NCI-H187 treated with DMSO at 0.1 percent for 48 hours (cell line): Measurements from ENCODE around the gene NFATC1.

Source experiments
- DNase-seq: peaks from one replicate; lab custom pipeline; 2025; lab: John Stamatoyannopoulos, UW

Gene NFATC1

DNA sequence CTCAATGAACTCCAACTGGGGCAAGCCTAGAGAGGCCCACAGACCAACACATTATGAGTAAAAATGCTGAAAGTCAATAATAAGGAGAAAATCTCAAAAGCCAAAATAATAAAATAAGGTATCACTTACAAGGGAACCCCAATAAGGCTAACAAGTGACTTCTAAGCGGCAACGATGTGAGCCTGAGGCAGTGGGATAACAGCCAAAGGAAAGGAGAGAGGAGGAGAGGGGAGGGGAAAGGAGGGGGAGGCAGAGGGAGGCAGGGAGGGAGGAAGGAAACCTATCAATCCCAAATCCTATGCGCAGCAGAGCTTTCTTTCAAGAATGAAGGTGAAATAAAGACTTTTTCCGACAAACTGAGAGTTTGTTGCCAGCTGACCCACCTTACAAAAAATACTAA is 6.0 kb upstream of the NFATC1 start:
- no peak for DNase-seq

DNA sequence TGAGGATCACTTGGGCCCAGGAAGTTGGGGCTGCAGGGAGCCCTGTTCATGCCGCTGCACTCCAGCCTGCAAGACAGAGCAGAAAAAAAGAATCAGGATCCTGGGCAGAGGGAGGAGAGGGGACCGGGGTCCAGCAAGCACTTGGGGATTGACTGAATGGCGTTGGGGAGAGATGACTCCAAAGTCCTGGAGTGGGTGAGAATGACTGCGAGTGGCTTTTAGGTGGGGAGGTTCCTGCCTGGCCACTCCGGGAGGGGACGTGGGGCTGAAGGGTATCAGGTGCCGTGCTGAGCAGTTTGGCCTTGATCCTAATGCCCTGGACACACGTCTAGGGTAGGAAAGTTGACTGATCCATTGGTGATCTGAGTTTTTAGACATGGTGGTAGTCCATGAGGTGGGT is 3.5 kb upstream of the NFATC1 start:
- DNase-seq = no peak

DNA sequence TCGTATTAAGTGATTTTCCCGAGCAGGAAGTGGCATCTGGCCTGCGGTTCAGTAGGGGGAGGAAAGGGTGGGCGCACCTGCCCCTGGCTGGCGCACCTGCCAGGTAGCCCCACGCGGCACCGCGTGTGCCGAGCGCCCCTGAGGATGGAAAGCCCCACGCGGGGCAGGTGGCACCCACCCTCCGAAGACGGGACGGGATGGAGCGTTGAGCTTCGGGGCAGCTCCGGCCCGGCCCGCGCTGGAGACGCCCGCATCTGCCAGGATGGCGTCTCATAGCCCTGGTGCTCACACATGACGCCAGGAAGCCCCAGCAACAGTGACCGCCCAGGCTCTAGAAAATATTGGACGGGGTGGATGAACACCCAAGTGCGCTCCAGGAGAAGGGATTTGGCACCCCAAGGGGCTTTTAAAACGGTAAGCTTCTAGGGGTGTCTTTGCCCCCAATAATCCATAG is 2.5 kb upstream of the NFATC1 start:
- no peak for DNase-seq

DNA sequence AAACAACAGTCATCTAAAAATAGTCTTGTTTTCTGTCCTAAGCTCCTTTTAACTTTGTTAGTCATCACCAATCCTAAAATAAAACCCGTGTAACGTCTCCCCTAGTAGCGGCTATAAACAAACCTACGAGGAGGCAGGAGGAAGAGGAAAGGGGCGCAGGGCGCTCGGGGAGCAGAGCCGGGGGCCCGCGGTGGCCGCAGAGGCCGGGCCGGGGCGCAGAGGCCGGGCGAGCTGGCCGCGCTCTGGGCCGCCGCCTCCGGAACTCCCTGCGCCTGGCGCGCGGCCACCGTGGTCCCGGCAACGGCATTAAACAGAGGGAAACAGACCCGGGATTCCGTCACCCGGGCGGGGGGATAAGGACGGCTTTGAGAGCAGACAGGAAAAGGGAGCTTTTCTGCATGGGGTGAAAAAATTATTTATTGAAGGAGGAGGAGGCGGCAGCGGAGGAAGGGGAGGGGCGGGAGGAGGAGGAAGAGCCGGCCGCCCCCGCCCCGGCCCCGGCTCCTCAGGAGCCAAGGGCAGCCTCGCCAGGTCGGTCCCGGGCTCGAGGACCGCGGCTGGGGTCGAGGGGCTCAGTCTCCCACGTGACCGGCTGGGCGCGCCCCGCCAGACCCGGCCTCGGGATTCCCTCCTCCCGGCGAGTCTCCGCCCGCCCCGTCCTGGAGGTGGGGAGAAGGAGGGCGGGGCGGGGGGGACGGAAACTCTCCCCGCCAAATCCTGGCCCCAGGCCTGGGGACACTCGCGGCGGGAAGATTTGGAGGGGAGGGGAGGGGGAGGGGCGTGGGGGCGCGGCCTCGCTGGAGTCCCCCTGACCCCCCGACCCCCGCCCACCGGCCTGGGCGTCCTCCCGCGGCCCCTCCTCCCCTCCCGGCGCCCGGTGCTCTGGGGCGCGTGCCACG is 1.8 kb upstream of the NFATC1 start:
- DNase-seq = no peak

DNA sequence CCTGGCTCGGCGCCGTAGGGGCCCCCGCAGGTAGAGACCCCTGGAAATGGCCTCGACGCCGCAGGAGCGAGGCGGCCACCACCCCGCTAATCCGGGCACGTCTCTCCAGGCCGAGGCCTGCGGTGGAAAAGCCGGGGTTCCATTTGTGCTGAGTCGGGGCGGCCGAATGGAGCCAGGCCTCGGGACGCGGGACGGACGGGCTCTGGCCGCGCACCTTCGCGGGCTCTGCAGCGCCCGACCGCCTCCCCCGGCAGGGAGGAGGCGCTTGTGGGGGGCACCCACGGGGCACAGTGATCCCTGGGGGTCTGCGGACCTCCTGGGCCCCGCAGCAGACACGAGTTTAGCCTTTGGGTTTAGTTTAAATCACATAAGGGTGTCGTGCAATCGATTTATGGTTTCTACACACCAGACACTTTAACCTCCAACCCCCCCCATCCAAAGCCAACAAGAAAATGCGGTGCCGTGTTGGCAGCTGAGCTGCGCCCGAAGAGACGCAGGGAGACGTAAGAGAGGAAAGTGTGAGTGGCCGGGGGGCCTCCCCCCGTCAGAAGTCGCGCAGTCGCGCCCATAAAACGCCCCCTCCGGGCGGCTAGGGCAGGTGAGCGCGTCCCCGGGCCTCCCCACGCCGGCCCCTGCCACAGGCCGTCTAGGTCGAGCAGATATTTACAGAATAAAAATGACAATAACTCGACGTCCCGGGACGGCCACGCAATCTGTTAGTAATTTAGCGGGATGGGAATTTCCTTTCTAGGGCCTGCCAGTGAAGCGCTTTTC is 1.0 kb upstream of the NFATC1 start:
- no peak for DNase-seq

DNA sequence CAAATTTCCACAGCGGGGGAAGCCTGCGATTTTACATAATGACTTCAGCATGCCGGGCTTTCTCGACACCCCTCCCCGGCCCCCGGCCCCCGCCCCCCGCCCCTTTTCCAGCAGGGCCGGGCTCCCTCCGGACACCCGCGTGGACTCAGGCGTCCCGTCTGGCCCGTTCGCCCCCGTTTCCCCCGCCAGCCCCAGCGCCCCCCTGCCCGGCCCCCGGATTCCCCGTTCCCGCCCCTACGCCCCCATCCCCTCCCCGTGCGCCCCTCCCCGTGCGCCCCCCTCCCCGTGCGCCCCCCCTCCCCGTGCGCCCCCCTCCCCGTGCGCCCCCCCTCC is 456 bp upstream of the NFATC1 start:
- DNase-seq = no peak

DNA sequence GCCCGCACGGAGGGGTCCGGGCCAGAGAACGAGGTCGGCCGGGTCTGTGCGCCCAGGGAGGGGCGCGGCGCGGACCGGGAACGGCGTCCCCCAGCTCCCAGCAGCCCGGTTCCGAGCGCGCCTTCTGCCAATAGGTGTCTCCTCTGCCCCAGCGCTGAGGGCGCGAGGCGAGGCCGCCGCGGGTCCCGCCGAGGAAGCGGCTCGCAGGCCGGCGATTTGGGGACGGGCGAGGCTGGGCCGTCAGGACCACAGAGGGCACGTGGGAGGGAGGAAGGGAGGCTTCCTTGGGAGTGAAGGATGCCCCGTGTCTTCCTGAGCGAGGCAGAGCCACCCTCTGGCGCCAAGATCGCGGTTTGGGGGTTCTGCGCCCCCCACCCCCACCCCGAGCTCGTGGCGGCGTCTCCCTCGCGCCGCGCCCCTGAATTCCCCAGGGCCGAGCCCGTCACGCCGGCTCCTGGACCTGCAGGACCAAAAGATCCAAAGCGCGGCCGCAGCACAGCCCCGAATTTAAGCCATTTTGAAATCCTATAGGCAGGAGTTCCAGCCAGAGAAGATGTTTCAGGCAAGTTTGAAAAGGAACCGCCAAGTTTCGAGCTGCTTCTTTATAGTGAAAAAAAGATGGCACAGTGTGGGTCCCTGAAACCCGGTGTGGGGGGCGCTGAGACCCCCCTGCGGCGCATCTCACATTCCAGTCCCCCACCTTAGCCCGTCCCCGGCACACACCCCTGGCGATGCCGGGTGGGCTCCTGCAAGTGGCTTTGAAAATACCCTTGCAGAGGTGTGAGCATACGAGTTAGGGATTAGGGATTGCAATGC is 909 bp downstream of the NFATC1 start:
- no peak for DNase-seq

DNA sequence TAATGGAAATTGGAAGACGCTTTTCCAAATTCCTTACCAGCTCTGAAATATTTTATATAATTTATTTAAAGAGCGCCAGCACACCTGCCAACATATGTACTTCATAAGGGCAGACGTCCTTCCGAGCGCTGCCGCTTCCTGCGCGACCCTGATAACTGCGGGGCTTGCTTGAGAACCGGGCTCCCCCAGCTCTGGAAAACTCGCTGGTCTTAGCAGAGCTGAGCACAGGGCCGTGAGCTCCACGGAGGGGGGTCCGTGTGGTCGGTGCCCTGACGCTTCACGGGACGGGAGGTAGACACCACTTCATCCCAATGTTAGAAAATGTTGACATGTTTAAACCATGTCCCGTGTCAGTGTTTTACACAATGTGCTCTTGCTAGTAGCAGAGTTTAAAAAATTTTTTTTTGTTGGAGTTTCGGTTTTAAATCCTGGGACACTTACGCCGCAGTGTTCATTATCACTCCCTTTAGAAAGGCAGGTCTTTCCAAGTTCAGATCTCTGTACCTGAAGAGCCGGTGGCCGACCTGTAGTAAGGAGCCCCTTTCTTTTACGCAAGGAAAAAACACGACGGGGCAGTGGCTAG is 1.6 kb downstream of the NFATC1 start:
- DNase-seq = no peak

DNA sequence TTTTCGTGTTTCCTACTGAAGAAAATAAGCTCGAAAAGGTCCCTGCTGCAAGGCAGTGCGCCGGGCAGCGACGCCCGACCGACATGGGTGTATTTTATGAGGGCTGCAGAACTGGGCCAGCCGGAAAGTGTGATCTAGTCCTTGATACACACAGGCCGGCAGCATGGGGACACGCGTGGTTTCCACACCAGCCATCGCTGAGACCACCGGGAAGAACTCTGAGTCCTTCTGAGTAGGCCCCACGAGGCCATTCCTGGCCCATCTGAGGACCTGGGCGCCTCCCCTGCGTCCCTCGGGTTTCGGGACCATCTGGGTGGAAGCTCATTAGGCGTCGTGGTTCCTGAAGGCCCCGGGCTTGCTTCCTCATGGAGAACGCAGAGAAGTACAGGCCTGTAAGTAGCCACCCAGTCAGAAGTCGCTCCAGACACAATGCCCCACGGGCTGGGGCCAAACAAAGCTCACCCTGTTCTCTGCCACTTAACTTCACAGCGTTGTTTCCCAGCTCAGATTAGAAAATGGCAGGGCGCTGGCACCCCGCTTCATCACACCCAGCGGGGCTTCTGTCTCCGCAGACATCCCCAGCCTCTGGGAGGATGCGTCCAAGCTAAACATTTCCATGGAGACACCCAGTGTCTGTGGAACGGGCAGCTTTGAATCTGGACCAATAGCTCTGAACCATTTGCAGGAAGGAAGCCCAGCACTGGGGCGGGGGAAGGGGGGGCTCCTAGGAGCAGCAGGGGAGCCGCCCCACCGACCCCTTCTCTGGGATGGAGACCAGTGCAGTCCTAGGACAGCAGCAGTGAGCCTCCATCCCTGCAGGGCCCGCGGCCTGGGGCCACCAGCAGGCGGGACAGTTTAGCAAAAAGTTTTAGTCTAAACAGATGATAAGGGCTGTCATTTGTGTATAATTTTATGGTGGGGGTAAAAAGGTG is 2.4 kb downstream of the NFATC1 start:
- no peak for DNase-seq

DNA sequence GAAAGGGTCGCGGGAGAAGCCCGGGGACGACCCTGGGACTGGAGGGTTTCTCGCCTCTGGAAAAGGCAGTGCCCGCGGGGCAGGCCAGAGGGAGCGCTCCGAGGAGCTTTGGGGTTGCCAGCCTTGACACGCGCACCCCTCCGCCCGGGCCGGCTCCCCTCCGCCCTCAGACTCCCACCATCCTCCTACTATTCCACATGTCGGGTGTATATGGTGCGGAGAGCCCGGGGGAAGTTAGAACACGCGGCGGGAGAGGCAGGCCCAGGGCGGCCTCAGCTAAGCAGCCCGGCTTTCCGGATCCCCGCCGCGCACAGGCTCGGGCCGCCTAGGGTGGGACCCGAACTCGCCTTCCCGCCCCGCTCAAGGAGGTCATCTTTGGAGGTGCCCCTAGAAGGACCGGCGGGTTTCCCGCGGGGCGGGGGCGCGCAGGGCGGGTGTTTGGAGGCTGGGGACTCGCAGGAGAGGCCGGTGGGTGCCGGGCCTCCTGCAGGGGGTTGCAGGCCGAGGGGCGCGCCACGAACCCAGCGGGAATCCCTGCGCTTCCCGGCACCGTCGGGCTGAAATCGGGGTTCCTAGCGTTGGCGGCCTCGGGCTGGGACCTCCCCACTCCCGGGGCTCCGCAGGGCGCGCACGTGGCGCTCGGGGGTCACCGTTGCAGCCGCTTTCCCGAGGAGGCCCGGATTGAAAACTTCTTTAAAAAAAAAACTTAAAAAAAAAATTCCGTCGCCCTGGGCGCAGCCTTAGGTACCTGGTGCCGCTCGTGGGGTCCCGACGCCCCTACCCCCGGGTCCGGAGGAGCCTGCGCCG is 3.7 kb downstream of the NFATC1 start:
- DNase-seq = no peak

DNA sequence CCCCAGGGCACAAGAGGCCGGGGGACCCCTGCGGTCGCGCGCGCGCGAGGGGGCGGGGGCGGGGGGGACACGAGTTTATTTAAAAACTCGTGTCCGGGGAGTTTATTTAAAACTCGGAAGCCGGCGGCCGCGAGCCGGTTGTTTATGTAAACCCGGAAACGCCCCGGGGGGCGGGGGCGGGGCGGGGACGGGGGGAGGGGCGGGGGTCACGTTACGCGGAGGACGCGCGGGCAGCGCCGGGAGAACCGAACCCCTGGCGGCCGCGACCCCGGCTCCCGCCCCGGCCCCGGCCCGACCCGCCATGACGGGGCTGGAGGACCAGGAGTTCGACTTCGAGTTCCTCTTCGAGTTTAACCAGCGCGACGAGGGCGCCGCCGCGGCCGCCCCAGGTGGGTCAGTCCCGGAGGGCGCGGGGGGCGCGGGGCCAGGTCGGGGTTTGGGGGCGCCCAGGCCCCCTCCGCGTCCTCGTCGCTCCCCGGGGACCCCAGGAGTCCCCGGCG is 4.4 kb downstream of the NFATC1 start:
- no peak for DNase-seq

DNA sequence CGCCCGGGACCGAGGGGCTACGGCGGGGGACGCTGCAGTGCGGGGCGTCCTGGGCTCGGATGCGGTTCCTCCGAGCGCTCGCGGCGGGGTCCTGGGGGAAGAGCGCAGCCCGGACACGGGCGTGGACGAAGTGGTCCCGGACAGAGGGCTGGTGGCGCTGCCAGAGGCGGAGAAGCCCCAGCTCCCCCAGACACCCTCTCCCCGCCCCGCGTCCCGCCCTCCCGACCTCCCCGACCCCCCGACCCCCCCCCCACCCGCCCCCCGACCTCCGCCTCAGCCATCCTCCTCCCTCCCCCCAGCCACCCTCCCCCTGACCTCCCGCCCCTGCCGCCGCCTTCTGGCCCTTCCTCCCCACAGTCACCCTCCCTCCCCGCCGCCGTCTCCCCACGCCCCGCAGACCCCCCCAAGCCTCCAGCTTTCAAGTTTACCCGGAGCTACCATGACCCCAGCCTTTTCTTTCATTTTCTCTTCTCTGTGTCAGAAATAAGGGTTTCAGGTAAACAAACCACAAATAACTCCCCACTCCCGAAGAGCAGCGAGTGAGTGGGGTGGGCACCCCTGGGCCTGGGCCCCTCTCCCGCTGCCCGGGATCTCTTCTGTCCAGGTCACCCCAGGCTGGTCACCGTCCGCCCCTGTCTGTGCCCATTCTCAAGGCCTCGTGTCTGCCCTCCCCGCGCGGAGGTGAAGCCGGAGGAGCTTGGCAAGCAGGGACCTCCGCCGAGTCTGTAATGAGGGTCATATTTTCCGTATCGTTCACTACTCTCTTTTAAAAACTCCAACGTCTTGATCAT is 5.1 kb downstream of the NFATC1 start:
- DNase-seq = no peak

DNA sequence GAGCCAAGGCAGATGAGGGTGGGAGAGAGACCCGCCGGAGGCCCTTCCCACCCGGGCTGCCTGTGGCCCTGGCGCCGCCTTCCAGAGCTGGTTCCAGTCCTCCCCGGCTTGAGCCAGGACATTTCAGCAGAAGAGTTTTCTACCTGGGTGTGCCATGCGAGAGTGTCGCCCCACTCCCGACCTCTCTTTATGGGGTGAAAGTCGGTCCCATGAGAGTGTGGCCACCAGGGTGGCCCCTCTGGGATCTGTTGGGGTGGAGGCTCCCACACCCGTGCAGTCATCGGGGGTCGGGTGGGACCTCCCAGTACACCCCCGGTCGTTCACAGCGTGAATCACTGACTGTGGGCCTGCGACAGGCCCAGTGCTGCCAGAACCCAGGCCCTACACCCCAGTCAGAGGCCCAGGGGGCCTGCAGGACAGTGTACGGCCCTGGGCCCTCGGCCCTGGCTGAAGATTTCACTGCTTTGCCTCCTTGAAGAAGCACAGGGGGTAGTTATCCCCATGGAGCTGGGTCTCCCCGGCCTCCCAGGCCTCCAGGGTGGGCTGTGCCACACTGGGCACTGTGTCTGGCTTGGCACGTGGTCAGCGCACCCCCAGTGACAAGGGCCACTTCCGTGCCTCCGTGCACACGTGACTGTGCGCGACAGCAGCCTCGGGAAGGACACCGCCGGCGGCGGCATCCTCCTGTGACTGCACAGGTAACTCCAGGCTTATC is 5.9 kb downstream of the NFATC1 start:
- no peak for DNase-seq

DNA sequence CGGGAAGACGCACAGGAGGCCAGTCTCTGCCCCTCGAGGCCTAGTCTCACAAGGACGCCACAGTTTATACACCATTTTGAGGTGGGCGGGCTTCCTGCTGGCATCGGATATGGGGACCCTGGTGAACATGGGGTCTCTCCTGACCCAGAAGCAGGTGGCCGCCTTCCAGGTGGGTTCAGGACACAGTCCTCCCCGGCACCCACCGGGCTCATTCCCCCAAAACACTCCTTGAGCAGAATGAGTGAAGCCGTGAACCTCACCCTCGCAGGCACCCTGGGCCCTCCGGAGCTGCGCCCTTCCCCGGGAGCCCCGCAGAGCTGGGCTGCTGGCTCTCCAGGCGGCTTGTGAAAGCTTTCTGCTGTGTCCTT is 6.5 kb downstream of the NFATC1 start:
- no peak for DNase-seq

DNA sequence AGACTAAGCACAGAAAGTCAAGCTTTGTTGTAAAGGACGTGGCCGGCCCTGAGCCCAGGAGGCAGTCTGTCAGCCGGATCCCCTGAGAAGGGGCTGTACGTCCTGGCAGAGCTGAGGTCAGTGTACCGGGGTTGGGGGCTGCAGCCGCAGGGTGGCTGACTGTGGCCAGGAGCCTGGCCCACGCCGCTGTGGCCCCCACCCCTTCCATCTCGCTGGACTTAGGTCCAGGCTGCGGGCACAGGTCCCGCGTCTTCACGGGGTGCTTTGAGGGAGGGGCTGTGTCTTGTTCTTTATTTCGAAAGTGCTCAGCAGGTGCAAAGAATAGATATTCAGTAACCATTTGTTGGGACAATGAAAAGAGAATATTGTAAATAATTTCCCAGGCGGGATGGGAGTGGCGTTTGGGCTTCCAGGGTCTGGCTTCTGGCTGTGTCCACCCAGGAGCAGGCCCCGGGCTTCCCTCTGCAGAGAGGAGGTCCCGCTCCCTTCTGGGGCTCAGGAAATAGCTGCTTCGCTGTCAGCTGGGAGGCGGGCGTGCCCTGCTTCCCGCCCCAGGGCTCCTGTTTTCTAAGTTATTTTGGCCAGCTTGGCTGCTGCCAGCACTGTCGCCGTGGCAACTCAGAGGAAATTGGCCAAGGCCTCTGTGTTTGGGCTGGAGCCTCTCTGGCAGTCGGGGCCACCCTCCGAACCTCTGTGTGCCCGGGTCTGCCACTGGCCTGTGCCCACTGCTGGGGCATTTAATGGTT is 7.4 kb downstream of the NFATC1 start:
- no peak for DNase-seq

DNA sequence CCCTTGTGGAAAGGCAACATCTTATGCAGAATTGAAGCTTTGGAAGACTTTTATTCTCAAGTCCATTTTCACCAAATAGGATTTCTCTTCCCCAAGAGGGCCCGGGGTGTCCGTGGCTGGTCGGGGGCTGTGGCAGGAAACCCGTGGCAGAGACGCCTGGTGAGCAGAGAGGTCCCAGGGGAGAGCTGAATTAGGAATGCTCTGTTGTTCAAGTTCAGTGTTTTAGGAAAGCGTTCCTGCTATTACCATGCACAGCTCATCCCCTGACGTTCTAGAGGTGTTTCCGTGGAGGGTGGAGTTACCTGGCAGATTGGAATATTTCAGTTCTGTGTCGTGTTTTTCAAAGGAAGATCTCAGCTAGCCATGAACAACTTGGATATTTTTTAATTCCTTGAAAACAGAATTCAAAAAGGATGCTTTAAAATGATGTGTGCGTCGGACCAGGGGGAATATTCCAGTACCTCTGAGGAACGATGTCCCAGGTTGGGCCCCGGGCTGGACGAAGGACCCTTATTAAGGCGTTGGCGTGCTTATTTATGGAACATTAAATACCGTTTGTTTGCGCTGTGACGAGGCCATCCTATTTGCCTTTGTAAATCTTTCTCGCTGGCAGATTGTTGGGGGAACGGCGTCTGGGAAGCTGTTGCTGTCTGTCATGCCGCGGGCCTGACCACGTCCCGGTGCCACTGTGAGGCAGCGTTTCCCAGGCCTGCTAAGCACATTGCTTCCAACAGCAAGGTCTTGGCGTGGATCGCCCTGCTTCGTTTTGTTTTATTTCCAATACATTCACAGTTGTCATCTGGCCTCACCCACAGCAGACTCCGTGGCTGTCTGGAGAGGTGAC is 8.2 kb downstream of the NFATC1 start:
- no peak for DNase-seq

DNA sequence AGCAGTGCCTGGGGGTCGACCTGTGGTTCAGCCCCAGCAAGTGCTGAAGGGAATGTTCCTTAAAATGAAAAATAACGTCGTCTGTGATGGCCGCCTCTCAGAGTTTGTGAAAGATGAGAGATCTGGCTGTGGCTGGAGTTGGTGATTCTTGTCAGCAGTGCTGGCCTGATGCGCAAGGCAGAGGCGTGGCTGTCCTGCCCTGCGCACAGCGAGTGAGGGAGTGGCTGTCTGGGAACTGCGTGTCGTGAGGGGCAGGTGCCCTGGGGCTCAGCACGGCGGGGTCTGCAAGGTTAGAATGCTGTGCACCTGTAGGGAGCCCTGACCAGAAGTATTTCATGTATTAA is 8.8 kb downstream of the NFATC1 start:
- DNase-seq = no peak
